T47D (cell line): Measurements from ENCODE around the gene ACYP1.
A peak's percentile ranks its signal among the peaks of the same experiment; 100 is the strongest.

ENCODE experiments used
- DNase-seq, 2 experiments: peaks; one replicate each; pipeline versions ENCODE4 v3.0.0 to v3.0.0-alpha.2; 2011 to 2012; ENCODE audit warnings: low read depth in 1 of 2, low spot score in 1 of 2
- JUND ChIP-seq: IDR thresholded peaks from 2 replicates; pipeline ENCODE4 v1.6.1; 2012; ENCODE audit warnings: low read depth
- in situ Hi-C: cut with HindIII; loops from 2 replicates; pipeline ENCODE4 v1.10.0; 2016; ENCODE audit warnings: low sequenced_read_pairs, low pct_unique_long_range_greater_than_20kb

ACYP1 gene

DNA sequence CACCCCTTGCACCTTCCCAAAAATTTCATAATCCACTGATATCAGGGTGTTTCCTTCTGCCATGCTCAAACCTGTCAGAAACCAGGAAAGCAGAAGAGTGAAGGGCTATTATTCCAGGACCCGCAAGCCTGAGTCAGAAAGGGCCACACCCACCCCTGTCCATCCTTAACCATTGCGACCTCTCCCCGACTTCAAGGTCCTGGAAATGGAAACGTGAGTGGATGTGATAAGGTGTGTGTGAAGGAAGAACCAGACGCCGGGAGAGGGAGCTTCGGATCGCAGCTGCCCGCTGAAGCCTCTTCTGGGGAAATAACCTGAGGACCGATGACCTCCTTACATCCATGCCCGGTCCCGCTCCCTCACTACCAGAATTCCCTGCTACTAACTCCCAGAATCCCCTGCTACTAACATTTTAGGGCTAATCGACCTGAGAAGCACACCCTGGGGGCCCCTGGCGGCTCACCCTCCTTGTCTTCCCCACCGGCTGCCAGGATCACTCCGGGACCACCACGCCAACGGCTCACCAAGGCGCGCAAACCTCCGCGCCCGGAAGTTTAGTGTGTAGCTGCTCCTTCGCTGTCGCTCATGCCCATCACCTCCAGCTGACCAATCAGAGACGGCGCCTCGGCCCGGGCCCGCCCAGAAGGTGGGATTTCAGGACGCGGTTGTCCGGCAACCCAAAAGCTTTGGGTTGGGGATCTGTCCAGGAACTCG is at the start of gene ACYP1:
ACYP1 (minus strand) TSS at position 534 of the 714 bp plus-strand sequence; CDS start at position 63, 471 bp downstream.
- TF ChIP-seq JUND: no peak
- peak; percentile 77 to 95 for DNase-seq
- in situ Hi-C loops: no loop called here

DNA sequence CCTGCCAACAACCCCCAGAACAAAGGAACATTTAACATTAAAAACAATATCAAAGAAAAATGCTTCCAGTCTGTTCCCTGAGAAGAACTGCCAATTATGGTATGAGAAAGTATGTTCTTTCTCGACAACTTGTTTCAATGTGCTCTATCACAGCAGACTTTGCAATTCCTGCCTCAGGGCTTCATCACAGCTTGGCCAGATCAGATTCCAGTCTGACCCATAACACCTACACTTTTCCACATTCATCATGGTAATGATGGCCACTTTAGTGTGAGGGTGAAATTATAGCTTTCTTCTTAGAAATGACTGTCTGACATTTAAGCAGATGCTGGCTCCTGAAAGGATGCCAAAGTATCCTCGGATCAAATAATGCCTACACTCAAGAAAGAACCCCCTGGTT is 46.1 kb upstream of the ACYP1 start:
- no peak for DNase-seq
- in situ Hi-C loops: no loop called here
- TF ChIP-seq JUND: no peak

DNA sequence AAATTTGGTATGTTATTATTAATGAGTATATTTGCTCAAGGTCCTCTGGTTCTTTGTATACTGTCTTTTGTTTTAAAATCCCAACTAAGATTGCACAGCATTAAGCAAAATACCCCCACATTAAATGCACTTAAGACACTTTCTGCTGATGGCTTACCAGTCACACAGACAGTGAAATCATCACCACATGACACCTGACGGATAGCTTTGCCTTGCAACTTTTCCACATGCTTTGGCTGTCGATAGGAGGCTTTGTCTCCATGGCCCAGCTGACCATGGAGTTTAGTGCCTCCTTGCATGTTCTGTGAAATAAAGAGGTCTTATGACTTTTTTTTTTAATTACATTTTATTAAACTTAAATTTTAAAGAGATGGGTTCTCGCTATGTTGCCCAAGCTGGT is 43.4 kb upstream of the ACYP1 start:
- no peak for TF ChIP-seq JUND
- DNase-seq: no peak
- in situ Hi-C loops: no loop called here

DNA sequence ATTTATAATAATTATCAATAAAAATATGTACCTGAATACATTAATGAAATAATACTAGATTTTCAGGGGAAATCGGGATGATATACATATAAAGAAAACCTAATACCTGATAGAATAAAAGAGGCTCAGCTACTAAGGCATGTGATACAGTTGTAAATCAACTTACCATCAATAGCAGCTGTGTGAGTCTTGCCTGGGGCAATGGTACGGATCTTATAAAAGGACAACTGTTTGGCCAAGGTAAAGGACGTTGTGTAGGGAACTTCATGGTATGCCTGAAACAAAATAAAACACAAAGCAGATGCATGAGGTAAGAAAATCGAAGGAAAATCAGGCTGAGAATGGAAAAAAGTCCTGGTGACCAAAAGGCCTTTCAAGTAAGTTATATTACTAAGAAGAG is 37.7 kb upstream of the ACYP1 start:
- no peak for TF ChIP-seq JUND
- in situ Hi-C loops: no loop called here
- peak in 1 of 2 experiments; percentile 27 for DNase-seq

DNA sequence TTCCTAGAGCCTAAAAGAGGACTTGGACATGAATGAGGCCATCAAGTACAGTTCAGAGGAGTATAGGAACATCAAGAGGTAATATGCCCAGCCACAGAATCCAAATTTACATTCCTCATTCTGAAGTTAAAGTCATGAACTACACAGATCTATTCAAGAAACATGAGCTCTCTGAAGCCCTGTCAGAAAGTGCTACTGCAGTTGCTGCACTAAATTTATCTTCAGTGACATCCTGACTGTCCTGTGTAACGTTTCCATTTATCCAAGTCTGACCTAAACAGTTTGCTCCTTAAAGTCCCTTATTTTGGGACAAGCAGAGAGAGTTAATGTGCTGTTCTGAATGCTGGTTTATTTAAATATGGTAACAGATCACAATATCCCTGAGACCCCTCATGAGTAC is 34.9 kb upstream of the ACYP1 start:
- DNase-seq: no peak
- in situ Hi-C loops: no loop called here
- TF ChIP-seq JUND: no peak

DNA sequence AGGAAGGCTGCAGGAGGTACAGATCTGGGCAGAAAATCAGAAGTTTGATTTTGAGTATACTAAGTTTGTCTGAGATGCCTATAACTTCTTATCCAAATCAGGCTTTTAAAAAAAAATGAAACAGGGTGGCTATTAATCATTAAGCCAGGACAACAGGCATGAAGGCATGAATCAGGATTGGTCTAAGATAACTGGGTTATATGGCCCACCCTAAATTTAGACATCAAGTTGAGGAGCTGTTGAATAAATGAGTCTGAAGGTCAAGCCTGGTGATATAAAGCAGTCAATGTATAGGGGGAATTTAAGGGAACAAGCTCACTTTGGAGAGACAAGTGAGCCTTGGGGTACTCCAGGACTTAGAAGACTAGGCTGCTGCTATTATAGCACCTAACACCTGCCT is 34.4 kb upstream of the ACYP1 start:
- no peak for TF ChIP-seq JUND
- no peak for DNase-seq
- in situ Hi-C loops: no loop called here

DNA sequence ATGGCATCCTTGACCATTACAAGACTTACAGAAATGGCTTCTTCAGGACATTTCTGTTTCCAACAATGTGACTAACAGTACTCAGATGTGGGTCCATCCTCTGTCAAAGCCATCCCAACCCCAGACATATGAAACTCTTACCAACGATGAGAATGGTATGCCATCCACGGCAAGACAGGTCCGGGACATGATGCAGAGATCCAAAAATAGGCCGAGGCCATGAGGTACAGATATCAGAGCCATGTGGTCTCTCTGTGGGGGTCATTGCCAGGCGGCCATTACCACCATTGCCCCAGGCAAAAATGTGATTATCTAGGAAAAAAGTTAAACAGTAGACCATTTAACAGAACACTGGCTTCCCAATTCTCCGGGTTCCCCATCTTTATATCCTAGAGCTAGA is 33.1 kb upstream of the ACYP1 start:
- in situ Hi-C loops: no loop called here
- no peak for TF ChIP-seq JUND
- no peak for DNase-seq

DNA sequence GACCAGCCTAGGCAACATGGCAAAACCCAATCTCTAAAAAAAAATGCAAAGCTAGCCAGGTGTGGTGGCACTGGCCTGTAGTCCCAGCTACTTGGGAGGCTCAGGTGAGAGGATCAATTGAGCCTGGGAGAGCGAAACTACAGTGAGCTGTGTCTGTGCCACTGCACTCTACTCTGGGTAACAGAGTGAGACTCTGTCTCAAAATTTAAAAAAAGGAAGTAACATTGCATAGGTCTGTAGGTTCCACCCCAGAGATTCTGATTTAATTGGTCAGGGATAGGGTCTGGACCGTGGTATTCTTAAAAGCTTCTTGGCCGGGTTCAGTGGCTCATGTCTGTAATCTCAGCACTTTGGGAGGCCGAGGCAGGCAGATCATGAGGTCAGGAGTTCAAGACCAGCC is 31.9 kb upstream of the ACYP1 start:
- in situ Hi-C loops: no loop called here
- TF ChIP-seq JUND: no peak

DNA sequence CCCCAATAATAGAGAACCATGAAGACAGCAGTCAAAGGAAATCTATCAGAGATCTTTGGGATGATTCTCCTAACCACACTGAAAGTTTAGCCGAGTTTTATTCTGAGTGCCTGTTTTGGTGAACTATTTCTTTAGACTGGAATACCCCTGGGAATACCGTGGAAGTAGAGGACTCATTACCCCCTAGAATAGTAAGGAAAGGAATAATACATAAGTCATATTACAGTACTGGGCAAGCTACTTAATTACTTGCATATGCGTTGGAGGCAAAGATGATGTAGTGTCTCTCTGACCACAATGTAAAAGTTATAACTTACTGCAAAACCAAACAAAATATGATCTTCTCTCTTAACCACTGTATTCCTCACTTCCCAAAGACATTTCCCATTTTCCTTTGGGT is 31.1 kb upstream of the ACYP1 start:
- TF ChIP-seq JUND: no peak
- in situ Hi-C loops: no loop called here

More for the DNA sequence above, 31.9 kb upstream of the ACYP1 start:
- no peak for DNase-seq

DNA sequence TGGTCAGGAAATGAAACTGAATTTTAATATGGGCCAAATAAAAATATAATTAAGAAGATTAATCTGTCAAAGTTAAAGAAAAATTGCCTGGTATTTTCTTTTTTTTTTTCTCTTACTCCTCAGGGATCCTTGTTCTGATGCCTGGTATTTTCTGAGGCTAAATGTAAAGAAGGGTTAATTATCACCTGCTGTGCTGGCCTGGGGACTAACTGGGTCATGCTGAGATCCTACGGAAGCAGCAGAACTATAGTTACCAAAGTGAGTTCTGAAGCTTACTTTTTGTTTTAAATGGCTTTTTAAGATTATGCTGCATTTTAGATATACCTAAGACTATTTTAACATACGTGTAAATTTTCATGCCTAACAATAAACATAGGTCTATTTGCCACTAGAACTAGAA is 28.9 kb upstream of the ACYP1 start:
- DNase-seq: no peak
- TF ChIP-seq JUND: no peak
- in situ Hi-C loops: no loop called here

More for the DNA sequence above, 31.1 kb upstream of the ACYP1 start:
- DNase-seq: no peak

DNA sequence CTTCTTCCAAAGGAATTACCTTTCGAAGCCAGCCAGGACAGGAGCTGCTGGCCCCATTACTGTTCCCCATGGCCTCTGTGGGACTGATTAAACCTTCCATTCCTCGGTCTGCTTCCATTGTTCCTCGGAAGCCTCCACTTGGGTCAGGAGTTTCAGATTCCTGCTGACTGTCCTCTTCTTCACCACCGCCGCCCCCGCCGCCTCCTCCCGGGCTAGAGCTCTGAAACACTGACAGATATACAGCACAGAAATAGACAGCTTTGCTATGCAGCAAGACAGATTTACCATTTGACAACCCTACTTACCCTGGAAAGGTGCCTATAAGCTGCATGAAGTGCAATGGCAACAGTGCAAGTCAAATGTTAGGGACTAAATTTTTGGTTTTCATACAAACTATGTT is 27.4 kb upstream of the ACYP1 start:
- no peak for DNase-seq
- in situ Hi-C loops: no loop called here
- no peak for TF ChIP-seq JUND

DNA sequence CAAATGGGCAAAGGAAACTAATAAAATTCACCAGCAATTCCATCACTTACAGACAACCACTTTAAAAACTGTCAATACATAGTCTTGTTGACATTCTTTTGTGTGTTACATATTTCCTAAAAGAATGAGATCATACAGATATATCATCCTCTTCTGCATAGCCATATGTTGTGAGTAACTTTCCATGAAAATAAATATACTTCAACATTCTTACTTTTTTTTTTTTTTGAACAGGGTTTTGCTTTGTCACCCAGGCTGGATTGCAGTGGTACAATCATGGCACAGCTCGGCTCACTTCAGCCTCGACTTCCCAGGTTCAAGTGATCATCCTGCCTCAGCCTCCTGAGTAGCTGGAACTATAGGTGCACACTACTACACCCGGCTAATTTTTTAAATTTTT is 26.5 kb upstream of the ACYP1 start:
- in situ Hi-C loops: no loop called here
- no peak for DNase-seq
- no peak for TF ChIP-seq JUND

DNA sequence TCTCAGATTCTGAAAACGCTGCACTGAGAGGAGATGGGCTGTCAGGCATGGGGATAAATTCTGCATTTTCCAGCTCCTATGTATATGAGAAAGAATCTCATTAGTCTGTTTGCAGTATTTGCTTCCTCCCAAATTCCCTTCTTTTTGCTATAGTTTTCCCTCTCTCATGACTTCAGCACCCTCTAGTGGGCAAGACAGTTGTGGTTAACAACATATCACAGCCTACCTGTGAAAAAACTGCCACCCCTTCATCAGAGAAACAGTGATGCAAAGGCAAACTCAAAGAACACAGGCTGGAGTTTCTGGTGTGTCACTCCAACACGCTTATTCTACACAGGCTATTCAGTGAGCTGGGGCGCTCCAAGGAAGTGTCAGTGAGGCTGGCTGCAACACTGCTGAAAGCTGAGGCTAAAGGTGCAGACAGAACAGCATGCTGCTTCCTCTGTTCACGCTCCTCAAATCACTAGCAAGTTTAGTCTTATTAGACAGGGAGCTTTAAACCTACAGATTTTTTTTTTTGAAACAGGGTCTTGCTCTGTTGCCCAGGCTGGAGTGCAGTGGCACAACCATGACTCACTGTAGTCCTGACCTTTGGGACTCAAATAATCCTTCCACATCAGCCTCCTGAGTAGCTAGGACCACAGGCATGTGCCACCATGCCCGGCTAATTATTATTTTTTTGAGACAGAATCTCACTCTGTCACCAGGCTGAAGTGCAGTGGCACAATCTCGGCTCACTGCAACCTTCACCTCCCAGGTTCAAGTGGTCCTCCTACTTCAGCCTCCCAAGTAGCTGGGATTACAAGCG is 24.9 kb upstream of the ACYP1 start:
- TF ChIP-seq JUND: no peak
- DNase-seq: peak; percentile 35 to 83
- in situ Hi-C loops: no loop called here

DNA sequence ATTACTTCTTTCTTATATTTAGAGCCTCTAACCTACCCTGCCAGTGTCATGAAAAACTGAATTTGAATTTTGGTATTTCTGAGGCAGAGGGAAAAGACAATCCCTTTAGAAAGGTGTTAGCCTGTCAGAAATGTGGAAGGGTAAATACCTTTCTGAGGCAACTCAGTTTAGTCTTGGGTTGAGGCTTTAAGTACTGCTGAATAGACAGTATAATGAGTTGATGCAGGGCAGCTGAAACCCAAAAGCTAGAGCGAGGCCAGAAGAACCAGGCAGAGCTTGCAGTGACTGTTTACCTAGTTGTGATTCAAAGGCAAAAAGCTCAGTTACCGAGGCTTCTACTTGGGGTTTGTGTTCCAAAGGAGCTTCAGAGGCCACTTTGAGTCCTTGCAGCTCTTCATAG is 24.3 kb upstream of the ACYP1 start:
- in situ Hi-C loops: no loop called here
- TF ChIP-seq JUND: no peak

More for the DNA sequence above, 24.3 kb upstream of the ACYP1 start:
- no peak for DNase-seq
